HepG2 (cell line): ENCODE measurements around the gene CEP104. TPM values are rescaled to one million over a fixed set of nuclear protein-coding genes. Genes with fewer than 3 reads are reported as not detected.

Experiments
- ATAC-seq: fragments of 200-7000 bp; cut with Tn5 transposase; 3 replicates; pipeline ENCODE4 v1.9.1; 2020; ENCODE audit warnings: mild to moderate bottlenecking, moderate library complexity
- BruUV-seq: library from RNA; stranded (reverse); fragments of 400-500 nt; replicated peaks from 2 replicates; lab custom pipeline; 2021; lab: Mats Ljungman, UMichigan
- CTCF ChIA-PET: fragments of 300-600 bp; formaldehyde crosslinking; extraction: SDS; loops from one replicate; lab custom pipeline; 2021; ENCODE audit warnings: low total read pairs, inconsistent platforms, low intra/inter-chr PET ratio; lab: Yijun Ruan, JAX
- POLR2A ChIA-PET: fragments of 350-600 bp; sonication (Branson Sonifier 250); formaldehyde crosslinking; loops from one replicate; lab custom pipeline; 2020; ENCODE audit warnings: antibody characterized with exemption, inconsistent platforms; lab: Yijun Ruan, JAX
- DNase-seq: peaks from one replicate; pipeline ENCODE4 v3.0.0-alpha.2; 2015; ENCODE audit warnings: low spot score
- FAIRE-seq: peaks from 3 replicates; lab custom pipeline; 2011; peaks lifted over from hg19 to GRCh38; lab: Jason Lieb, UNC
- H2AFZ ChIP-seq: one replicate; pipeline ENCODE4 v1.6.1; 2011; ENCODE audit warnings: low read length, inconsistent platforms
- H3K27ac ChIP-seq: fragments of 300-600 bp; 3 replicates; pipeline ENCODE4 v1.8.0; 2011; ENCODE audit warnings: mixed run types, mild to moderate bottlenecking, mixed read lengths, low read length, inconsistent platforms; ENCODE audit not compliant: insufficient read depth; ENCODE audit errors: extremely low read length
- H3K27me3 ChIP-seq, 2 experiments: fragments of 200-600 bp in 1 of 2; 2 replicates in 1 of 2; 3 replicates in 1 of 2; pipeline versions ENCODE4 v1.6.0 to v1.8.0; 2011; ENCODE audit warnings: low read length in 2 of 2, mild to moderate bottlenecking in 2 of 2, moderate library complexity in 2 of 2, inconsistent platforms in 1 of 2; ENCODE audit not compliant: insufficient read depth in 2 of 2, control insufficient read depth in 1 of 2
- H3K36me3 ChIP-seq, 2 experiments: fragments of 200-600 bp in 1 of 2; replicated peaks in 1 of 2; 2 replicates in 1 of 2; 3 replicates in 1 of 2; pipeline versions ENCODE4 v1.5.1 to v1.8.0; 2011; ENCODE audit warnings: low read length in 2 of 2, inconsistent platforms in 1 of 2; ENCODE audit not compliant: insufficient read depth in 2 of 2, control insufficient read depth in 1 of 2
- H3K4me1 ChIP-seq: 2 replicates; pipeline ENCODE4 v1.5.1; 2012; ENCODE audit warnings: low read length, inconsistent platforms; ENCODE audit not compliant: insufficient read depth
- H3K4me2 ChIP-seq: 2 replicates; pipeline ENCODE4 v1.6.0; 2011; ENCODE audit warnings: low read depth, low read length, inconsistent platforms
- H3K4me3 ChIP-seq, 3 experiments: fragments of 200-600 bp in 1 of 3; sonication (generic), shearing (Covaris generic) in 1 of 3; replicated peaks in 1 of 3; 2 replicates each; pipeline ENCODE4 v1.5.1; 2011 to 2016; ENCODE audit warnings: low read length in 3 of 3, inconsistent platforms in 2 of 3, low read depth in 2 of 3, mild to moderate bottlenecking in 2 of 3, control low read depth in 1 of 3, mixed read lengths in 1 of 3; ENCODE audit not compliant: insufficient read depth in 1 of 3
- H3K79me2 ChIP-seq: one replicate; pipeline ENCODE4 v1.6.1; 2011; ENCODE audit warnings: low read length, inconsistent platforms; ENCODE audit not compliant: insufficient read depth
- H3K9ac ChIP-seq: 2 replicates; pipeline ENCODE4 v1.6.0; 2011; ENCODE audit warnings: mild to moderate bottlenecking, low read depth, low read length, inconsistent platforms; ENCODE audit not compliant: insufficient read depth
- H3K9me3 ChIP-seq: 2 replicates; pipeline ENCODE4 v1.5.1; 2012; ENCODE audit warnings: mild to moderate bottlenecking, low read length
- H4K20me1 ChIP-seq: 2 replicates; pipeline ENCODE4 v1.6.0; 2011; ENCODE audit warnings: inconsistent platforms, mild to moderate bottlenecking, low read length, moderate library complexity; ENCODE audit not compliant: insufficient read depth
- ARID2 ChIP-seq: sonication (generic); formaldehyde crosslinking; IDR thresholded peaks from 2 replicates; pipeline ENCODE4 v1.8.1; 2022; ENCODE audit warnings: mild to moderate bottlenecking, missing genetic modification reagents, borderline replicate concordance
- ATRX ChIP-seq: sonication (generic); formaldehyde crosslinking; IDR thresholded peaks from 2 replicates; pipeline ENCODE4 v1.4.0; 2020; ENCODE audit warnings: missing genetic modification reagents, borderline replicate concordance
- BRCA1 ChIP-seq: sonication (generic); formaldehyde crosslinking; IDR thresholded peaks from 2 replicates; pipeline ENCODE4 v1.4.0; 2020; ENCODE audit warnings: missing genetic modification reagents
- FOXJ3 ChIP-seq: sonication (generic); formaldehyde crosslinking; IDR thresholded peaks from 2 replicates; pipeline ENCODE4 v1.4.0; 2020; ENCODE audit warnings: missing genetic modification reagents, mild to moderate bottlenecking, borderline replicate concordance
- HNF4A ChIP-seq: sonication (generic); formaldehyde crosslinking; IDR thresholded peaks from 2 replicates; pipeline ENCODE4 v1.4.0; 2020; ENCODE audit warnings: missing genetic modification reagents
- KAT2B ChIP-seq: fragments of 150-350 bp; IDR thresholded peaks from 2 replicates; pipeline ENCODE4 v1.6.1; 2014; ENCODE audit warnings: low read depth, low read length, borderline replicate concordance
- KLF16 ChIP-seq, 2 experiments: sonication (generic) in 1 of 2; formaldehyde crosslinking in 1 of 2; IDR thresholded peaks; 2 replicates each; pipeline versions ENCODE4 v1.6.1 to v1.8.0; 2016 to 2023; ENCODE audit warnings: missing genetic modification reagents in 2 of 2, missing compliant biosample characterization in 1 of 2
- MEIS2 ChIP-seq: sonication (generic); formaldehyde crosslinking; IDR thresholded peaks from 2 replicates; pipeline ENCODE4 v1.9.0; 2021; ENCODE audit warnings: mild to moderate bottlenecking, missing genetic modification reagents
- PRDM15 ChIP-seq: sonication (generic); formaldehyde crosslinking; IDR thresholded peaks from 2 replicates; pipeline ENCODE4 v1.4.0; 2020; ENCODE audit warnings: missing genetic modification reagents
- PRMT3 ChIP-seq: sonication (generic); formaldehyde crosslinking; IDR thresholded peaks from 2 replicates; pipeline ENCODE4 v1.8.1; 2022; ENCODE audit warnings: low read depth, mild to moderate bottlenecking, moderate library complexity, missing genetic modification reagents, borderline replicate concordance
- TARDBP ChIP-seq: sonication (generic); formaldehyde crosslinking; IDR thresholded peaks from 2 replicates; pipeline ENCODE4 v1.8.0; 2022; ENCODE audit warnings: mild to moderate bottlenecking, missing genetic modification reagents
- THAP8 ChIP-seq: sonication (generic); formaldehyde crosslinking; IDR thresholded peaks from 2 replicates; pipeline ENCODE4 v1.5.1; 2020; ENCODE audit warnings: missing genetic modification reagents, mild to moderate bottlenecking, borderline replicate concordance
- ZFP62 ChIP-seq: sonication (generic); formaldehyde crosslinking; IDR thresholded peaks from 2 replicates; pipeline ENCODE4 v1.4.0; 2020; ENCODE audit warnings: missing genetic modification reagents
- ZNF30 ChIP-seq: sonication (generic); formaldehyde crosslinking; IDR thresholded peaks from 2 replicates; pipeline ENCODE4 v1.5.0; 2020; ENCODE audit warnings: mild to moderate bottlenecking, missing genetic modification reagents
- ZNF652 ChIP-seq: IDR thresholded peaks from 2 replicates; pipeline ENCODE4 v1.6.1; 2016; ENCODE audit warnings: low read depth, borderline replicate concordance
- ZNF660 ChIP-seq: sonication (generic); formaldehyde crosslinking; IDR thresholded peaks from 2 replicates; pipeline ENCODE4 v1.5.1; 2020; ENCODE audit warnings: mild to moderate bottlenecking, low read depth, missing genetic modification reagents, borderline replicate concordance
- ZNF784 ChIP-seq: sonication (generic); formaldehyde crosslinking; IDR thresholded peaks from 2 replicates; pipeline ENCODE4 v1.5.1; 2020; ENCODE audit warnings: missing genetic modification reagents, mild to moderate bottlenecking, borderline replicate concordance
- WGBS: methylation state at CpG from one replicate; pipeline ENCODE4 v1.1.6; 2017; ENCODE audit warnings: low lambda C conversion rate; 5-methylcytosine and 5-hydroxymethylcytosine counted together
- in situ Hi-C: cut with HindIII; loops from 2 replicates; pipeline ENCODE4 v1.10.0; 2017; ENCODE audit warnings: low pct_unique_long_range_greater_than_20kb; ENCODE audit not compliant: extremely low pct_ligation_motif_present
- intact Hi-C: fragments of 100-400 bp; cut with micrococcal nuclease; formaldehyde crosslinking; loops from one replicate; pipeline ENCODE4 v1.10.0; 2022; ENCODE audit not compliant: unreplicated experiment
- polyA plus RNA-seq, 8 experiments: library from polyadenylated mRNA; depleted of rRNA in 3 of 8; stranded (reverse) in 7 of 8; unstranded in 1 of 8; fragments of >200 nt; fragmentation: Illumina TruSeq in 4 of 8; extraction: Trizol in 4 of 8; gene quantifications; 2 replicates each; pipeline versions ENCODE4 v1.2.1 to v1.2.3, GENCODE V29; 2011 to 2016; ENCODE audit warnings: low read depth in 4 of 8, missing spikeins in 1 of 8, mixed read lengths in 1 of 8; ENCODE audit not compliant: insufficient read depth in 1 of 8
- total RNA-seq, 5 experiments: library from RNA; depleted of rRNA; stranded (reverse); fragments of >200 nt; fragmentation: Illumina TruSeq; extraction: Trizol; gene quantifications; 2 replicates each; pipeline ENCODE4 v1.2.3, GENCODE V29; 2016; ENCODE audit warnings: low read depth in 1 of 5

Gene CEP104
- total and polyA plus RNA-seq, 2 of the 13 experiments (the other 11 are each of a cell fraction or from before 2014, with no cell fraction given), result 20.4 to 30.1 TPM

- Histone ChIP-seq H3K27ac (no peak overlapping the region), H3K4me2 (no peak overlapping the region), H3K4me1 (peaks cover 32% of the 10 kb centered on the region), H3K79me2 (peaks cover 45% of the 10 kb centered on the region), H2AFZ (no peak overlapping the region), H3K9me3 (no peaks in the 10 kb centered on the region), H3K27me3 (no peaks in the 10 kb centered on the region; a peak in 1 of 5 replicates), H3K36me3 (peaks cover 10 to 28% of the 10 kb centered on the region in 2 experiments; a peak in 4 of 5 replicates), H3K9ac (no peak overlapping the region), H3K4me3 (no peak overlapping the region), H4K20me1 (0 out of 2 replicates have a peak, but pooled peaks cover 9% of the 10 kb centered on the region)
- intact Hi-C loops, result no loop called here
- CTCF ChIA-PET, result no interaction called here
- FAIRE-seq (no peak), ATAC-seq (no peak), DNase-seq (no peak)
- no TSS peak for BruUV-seq
- 98% methylated on average over 18 of the region's 18 CpGs for WGBS
- in situ Hi-C loops, result no loop called here
- TF ChIP-seq BRCA1 (CRISPR knock-in tag) (no peak), HNF4A (no peak), ZNF30 (CRISPR knock-in tag) (no peak), ARID2 (CRISPR knock-in tag) (no peak), ATRX (no peak), MEIS2 (CRISPR knock-in tag) (no peak), KLF16 (CRISPR knock-in tag; IDR thresholded peaks at IDR 0.05) (no peak), ZNF660 (CRISPR knock-in tag) (no peak), ZNF784 (no peak), ZNF652 (no peak), ZFP62 (CRISPR knock-in tag) (no peak), TARDBP (CRISPR knock-in tag) (no peak), FOXJ3 (no peak), THAP8 (CRISPR knock-in tag) (no peak), PRMT3 (CRISPR knock-in tag) (no peak), PRDM15 (no peak), KAT2B (no peak)
- POLR2A ChIA-PET, result interaction anchor here (1.3 kb wide), 1 partner anchor 16 kb away, joined by 3 read pairs; no protein-coding TSS in a partner anchor
Observed at GRCh38 chr1:3790952-3791351, 66.1 kb downstream of the CEP104 start.
